K562 (cell line): ENCODE data around the gene LRRK1. TPM values are rescaled to one million over a fixed set of nuclear protein-coding genes. Genes with fewer than 3 reads are reported as not detected.
A peak's percentile ranks its signal among the peaks of the same experiment; 100 is the strongest.

Experiments
- ATAC-seq: fragments of 200-7000 bp; cut with Tn5 transposase; 3 replicates; pipeline ENCODE4 v1.9.1; 2020; ENCODE audit warnings: moderate library complexity
- BruUV-seq: library from RNA; stranded (reverse); fragments of 400-500 nt; replicated peaks from 2 replicates; lab custom pipeline; 2021; lab: Mats Ljungman, UMichigan
- CTCF ChIA-PET: fragments of 300-600 bp; formaldehyde crosslinking; extraction: SDS; loops from one replicate; lab custom pipeline; 2021; ENCODE audit warnings: low intra/inter-chr PET ratio; lab: Yijun Ruan, JAX
- POLR2A ChIA-PET: fragments of 300-600, 350-650 bp; sonication (Branson Sonifier 250); formaldehyde crosslinking; extraction: SDS; loops from one replicate; lab custom pipeline; 2021; ENCODE audit warnings: antibody characterized with exemption, inconsistent platforms; lab: Yijun Ruan, JAX
- DNase-seq, 4 experiments: peaks; one replicate each; pipeline versions ENCODE4 v3.0.0 to v3.0.0-alpha.2; 2011 to 2018; ENCODE audit warnings: low spot score in 3 of 4, mixed read lengths in 3 of 4; ENCODE audit errors: extremely low read depth in 1 of 4
- FAIRE-seq: peaks from 2 replicates; lab custom pipeline; 2011; peaks lifted over from hg19 to GRCh38; lab: Jason Lieb, UNC
- H2AFZ ChIP-seq: 2 replicates; pipeline ENCODE4 v1.6.0; 2011; ENCODE audit warnings: low read depth, low read length, control low read depth, inconsistent platforms
- H3K27ac ChIP-seq: fragments of 200-600 bp; 3 replicates; pipeline ENCODE4 v1.8.0; 2011; ENCODE audit warnings: low read depth, mild to moderate bottlenecking, control low read depth, inconsistent platforms, low read length, moderate library complexity, mixed read lengths; ENCODE audit errors: extremely low read depth
- H3K27me3 ChIP-seq, 2 experiments: fragments of 300-600 bp in 1 of 2; 2 replicates in 1 of 2; 3 replicates in 1 of 2; pipeline versions ENCODE4 v1.6.0 to v1.8.0; 2011; ENCODE audit warnings: inconsistent platforms in 2 of 2, low read length in 2 of 2, mild to moderate bottlenecking in 1 of 2, mixed read lengths in 1 of 2, moderate library complexity in 1 of 2; ENCODE audit not compliant: control insufficient read depth in 2 of 2, insufficient read depth in 2 of 2
- H3K36me3 ChIP-seq: fragments of 300-600 bp; 3 replicates; pipeline ENCODE4 v1.8.0; 2011; ENCODE audit warnings: mild to moderate bottlenecking, low read length, inconsistent platforms; ENCODE audit not compliant: control insufficient read depth, insufficient read depth
- H3K4me1 ChIP-seq, 2 experiments: fragments of 200-600 bp in 1 of 2; replicated peaks in 1 of 2; 2 replicates in 1 of 2; 3 replicates in 1 of 2; pipeline versions ENCODE4 v1.5.1 to v1.8.0; 2011; ENCODE audit warnings: inconsistent platforms in 2 of 2, low read length in 2 of 2, mild to moderate bottlenecking in 1 of 2, mixed read lengths in 1 of 2, moderate library complexity in 1 of 2; ENCODE audit not compliant: control insufficient read depth in 2 of 2, insufficient read depth in 2 of 2
- H3K4me2 ChIP-seq: 2 replicates; pipeline ENCODE4 v1.6.1; 2011; ENCODE audit warnings: low read length, control low read depth, inconsistent platforms, mixed read lengths; ENCODE audit not compliant: insufficient read depth
- H3K4me3 ChIP-seq: fragments of 200-600 bp; sonication (generic), shearing (Covaris generic); 2 replicates; pipeline ENCODE4 v1.5.1; 2016; ENCODE audit warnings: control low read depth, inconsistent platforms
- H3K79me2 ChIP-seq: fragments of 200-600 bp; 3 replicates; pipeline ENCODE4 v1.8.0; 2011; ENCODE audit warnings: low read length, inconsistent platforms; ENCODE audit not compliant: control insufficient read depth, insufficient read depth
- H3K9ac ChIP-seq, 2 experiments: 2 replicates each; pipeline versions ENCODE4 v1.6.0 to v1.6.1; 2011; ENCODE audit warnings: low read depth in 2 of 2, low read length in 2 of 2, control low read depth in 1 of 2, inconsistent platforms in 1 of 2, mild to moderate bottlenecking in 1 of 2, mixed read lengths in 1 of 2; ENCODE audit not compliant: insufficient read depth in 1 of 2
- H3K9me1 ChIP-seq: one replicate; pipeline ENCODE4 v1.6.0; 2011; ENCODE audit warnings: inconsistent platforms, mild to moderate bottlenecking, low read length, moderate library complexity; ENCODE audit not compliant: control insufficient read depth, insufficient read depth
- H3K9me3 ChIP-seq: replicated peaks from 2 replicates; pipeline ENCODE4 v1.5.1; 2011; ENCODE audit warnings: low read depth, low read length, inconsistent platforms; ENCODE audit not compliant: control insufficient read depth, insufficient read depth
- H4K20me1 ChIP-seq: replicated peaks from 2 replicates; pipeline ENCODE4 v1.6.1; 2011; ENCODE audit warnings: low read length, inconsistent platforms, mixed read lengths; ENCODE audit not compliant: control insufficient read depth, insufficient read depth
- FOS ChIP-seq: IDR thresholded peaks from 3 replicates; pipeline ENCODE4 v1.6.1; 2011; ENCODE audit not compliant: insufficient read length; ENCODE audit errors: extremely low read depth
- HIVEP1 ChIP-seq: fragments of 250-450 bp; sonication (Bioruptor Pico); IDR thresholded peaks from 2 replicates; pipeline ENCODE4 v1.4.0; 2020; ENCODE audit warnings: mild to moderate bottlenecking
- JUNB ChIP-seq: fragments of 450-650 bp; formaldehyde crosslinking; conservative IDR thresholded peaks from 2 replicates; pipeline ENCODE4 v1.4.0; 2020; ENCODE audit warnings: mild to moderate bottlenecking
- MCM5 ChIP-seq: fragments of 450-650 bp; IDR thresholded peaks from 2 replicates; pipeline ENCODE4 v1.6.1; 2016; ENCODE audit warnings: low read depth
- NFYB ChIP-seq: IDR thresholded peaks from 2 replicates; pipeline ENCODE4 v1.6.1; 2011; ENCODE audit warnings: mild to moderate bottlenecking, moderate library complexity; ENCODE audit not compliant: insufficient read length; ENCODE audit errors: extremely low read depth
- POLR3A ChIP-seq: IDR thresholded peaks from 2 replicates; pipeline ENCODE4 v1.6.1; 2011; ENCODE audit warnings: borderline replicate concordance, mild to moderate bottlenecking, moderate library complexity; ENCODE audit not compliant: insufficient read length, insufficient read depth; ENCODE audit errors: extremely low read depth
- RUNX1 ChIP-seq: sonication (generic); IDR thresholded peaks from 2 replicates; pipeline ENCODE4 v1.6.1; 2016; ENCODE audit warnings: antibody characterized with exemption, low read depth
- STAT5B ChIP-seq: fragments of 250-450 bp; sonication (Bioruptor Pico); IDR thresholded peaks from 2 replicates; pipeline ENCODE4 v1.8.0; 2021; ENCODE audit warnings: mild to moderate bottlenecking, inconsistent platforms
- ZBTB7A ChIP-seq: IDR thresholded peaks from 2 replicates; pipeline ENCODE4 v1.6.1; 2011; ENCODE audit warnings: low read depth, mild to moderate bottlenecking, low read length, moderate library complexity, borderline replicate concordance; ENCODE audit not compliant: control insufficient read depth
- ZBTB8A ChIP-seq: fragments of 450-650 bp; IDR thresholded peaks from 2 replicates; pipeline ENCODE4 v1.6.1; 2018; ENCODE audit warnings: mild to moderate bottlenecking, moderate library complexity; ENCODE audit not compliant: partially characterized antibody
- ZNF316 ChIP-seq: fragments of 450-650 bp; IDR thresholded peaks from 2 replicates; pipeline ENCODE4 v1.6.1; 2016
- WGBS: fragments of 100-300 bp; shearing (Covaris generic); methylation state at CpG from one replicate; pipeline ENCODE4 v1.1.6; 2016; ENCODE audit warnings: low coverage, mixed read lengths; ENCODE audit not compliant: insufficient coverage; ENCODE audit errors: missing lambda C conversion rate; 5-methylcytosine and 5-hydroxymethylcytosine counted together
- in situ Hi-C: fragments of 300-500 bp; cut with MboI; formaldehyde crosslinking; loops from 4 replicates; pipeline ENCODE4 v1.15.0; 2018; ENCODE audit warnings: inconsistent platforms, mixed read lengths
- intact Hi-C: fragments of 100-400 bp; cut with micrococcal nuclease; formaldehyde crosslinking; loops from 2 replicates; pipeline ENCODE4 v1.14.2; 2022
- polyA plus RNA-seq, 8 experiments: library from polyadenylated mRNA; depleted of rRNA in 4 of 8; stranded (reverse) in 5 of 8; unstranded in 3 of 8; fragments of >200 nt; fragmentation: Nextera tagmentation in 2 of 8; fragmentation: Illumina TruSeq in 1 of 8; extraction: Ambion mirVana in 2 of 8; extraction: Trizol in 1 of 8; gene quantifications; 2 replicates each; pipeline versions ENCODE4 v1.2.1 to v1.2.3, GENCODE V29; 2011 to 2014; ENCODE audit warnings: inconsistent platforms in 1 of 8, missing spikeins in 1 of 8
- total RNA-seq, 7 experiments: library from RNA; depleted of rRNA in 6 of 7; stranded (reverse); fragments of >200 nt in 6 of 7; fragmentation: Illumina TruSeq in 2 of 7; extraction: Trizol in 2 of 7; gene quantifications; 2 replicates each; pipeline versions ENCODE4 v1.2.1 to v1.2.3, GENCODE V29; 2011 to 2021; ENCODE audit warnings: low replicate concordance in 1 of 7

The LRRK1 gene
- total and polyA plus RNA-seq, 9 of the 15 experiments (the other 6 are each of a cell fraction or from before 2014, with no cell fraction given) = 0.01 to 1.5 (median 0.11) TPM

GRCh38 chr15:101100593-101101442, 181.7 kb downstream of the LRRK1 start (continued):
- no peak for TF ChIP-seq HIVEP1
- TF ChIP-seq RUNX1 = no peak
- no peak for TF ChIP-seq ZBTB7A
- no peak for TF ChIP-seq ZBTB8A
- no peak for TF ChIP-seq POLR3A

- 11% methylated on average over 3 of the region's 3 CpGs for whole genome bisulfite sequencing
- in situ Hi-C loops = no loop called here
- peaks cover 0 to 12% of the 10 kb centered on the region in 2 experiments; a peak in 2 of 5 replicates for H3K4me1 ChIP-seq
- H3K9ac ChIP-seq = no peak overlapping the region
- BruUV-seq = no TSS peak
- TF ChIP-seq ZNF316 (peak; percentile 44), FOS (peak; percentile 14), NFYB (peak; percentile 11), MCM5 (no peak), JUNB (no peak), STAT5B (CRISPR knock-in tag) (no peak)
- no peak for FAIRE-seq
- POLR2A ChIA-PET = interaction anchor here (0.5 to 0.9 kb wide), 3 partner anchors 15 to 556 kb away, joined by 3 to 4 read pairs (median 3); no protein-coding TSS in a partner anchor
- H3K9me1 ChIP-seq = no peaks in the 10 kb centered on the region
- no peak for DNase-seq
- H4K20me1 ChIP-seq = no peaks in the 10 kb centered on the region
- no peak overlapping the region for H3K27ac ChIP-seq
- H3K9me3 ChIP-seq = peaks cover 2% of the 10 kb centered on the region
- no peak for ATAC-seq
- no peaks in the 10 kb centered on the region for H3K79me2 ChIP-seq
- peaks cover 2 to 37% of the 10 kb centered on the region in 2 experiments; a peak in 3 of 5 replicates for H3K27me3 ChIP-seq
- no peak overlapping the region for H3K4me3 ChIP-seq
- CTCF ChIA-PET = no interaction called here
- H2AFZ ChIP-seq = no peak overlapping the region
- H3K36me3 ChIP-seq = no peaks in the 10 kb centered on the region
- intact Hi-C loops = no loop called here
- H3K4me2 ChIP-seq = no peak overlapping the region
Observed at GRCh38 chr15:101101676-101102075, 182.5 kb downstream of the LRRK1 start.
